NCI-H524 treated with DMSO at 0.1 percent for 48 hours (cell line): Measurements from ENCODE around the gene E2F1.
"Not testable (repeated sequence)": the region's sequence is repeated elsewhere in the genome, so short reads cannot be mapped to it uniquely, and the experiment has no call there.

Source experiments
- DNase-seq: peaks from one replicate; lab custom pipeline; 2025; lab: John Stamatoyannopoulos, UW

The E2F1 gene

GRCh38 chr20:33657704-33658095, 28.5 kb downstream of the E2F1 start:
- no peak for DNase-seq

- DNase-seq, result no peak
These were observed 29.1 kb downstream of the E2F1 start for GRCh38 chr20:33656783-33657703.

GRCh38 chr20:33656010-33656782, 30.0 kb downstream of the E2F1 start:
- DNase-seq, result no peak

DNA sequence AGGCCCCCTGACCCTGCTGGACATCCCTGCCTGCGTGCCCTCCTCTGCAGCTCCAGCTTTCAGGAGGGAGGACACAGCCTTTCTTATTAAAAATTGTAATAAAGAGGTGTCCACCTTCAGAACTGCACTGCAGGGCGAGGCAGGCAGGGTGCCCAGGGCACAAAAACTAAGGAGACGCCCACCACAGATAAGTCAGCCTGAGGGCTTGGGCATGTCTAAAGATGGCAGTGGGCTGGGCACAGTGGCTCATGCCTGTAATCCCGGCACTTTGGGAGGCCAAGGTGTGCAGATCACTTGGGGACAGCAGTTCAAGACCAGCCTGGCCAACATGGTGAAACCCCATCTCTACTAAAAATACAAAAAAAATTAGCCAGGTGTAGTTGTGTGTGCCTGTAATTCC, 31.0 kb downstream of the E2F1 start:
- no peak for DNase-seq

GRCh38 chr20:33654680-33655161, 31.5 kb downstream of the E2F1 start:
- no peak for DNase-seq

DNA sequence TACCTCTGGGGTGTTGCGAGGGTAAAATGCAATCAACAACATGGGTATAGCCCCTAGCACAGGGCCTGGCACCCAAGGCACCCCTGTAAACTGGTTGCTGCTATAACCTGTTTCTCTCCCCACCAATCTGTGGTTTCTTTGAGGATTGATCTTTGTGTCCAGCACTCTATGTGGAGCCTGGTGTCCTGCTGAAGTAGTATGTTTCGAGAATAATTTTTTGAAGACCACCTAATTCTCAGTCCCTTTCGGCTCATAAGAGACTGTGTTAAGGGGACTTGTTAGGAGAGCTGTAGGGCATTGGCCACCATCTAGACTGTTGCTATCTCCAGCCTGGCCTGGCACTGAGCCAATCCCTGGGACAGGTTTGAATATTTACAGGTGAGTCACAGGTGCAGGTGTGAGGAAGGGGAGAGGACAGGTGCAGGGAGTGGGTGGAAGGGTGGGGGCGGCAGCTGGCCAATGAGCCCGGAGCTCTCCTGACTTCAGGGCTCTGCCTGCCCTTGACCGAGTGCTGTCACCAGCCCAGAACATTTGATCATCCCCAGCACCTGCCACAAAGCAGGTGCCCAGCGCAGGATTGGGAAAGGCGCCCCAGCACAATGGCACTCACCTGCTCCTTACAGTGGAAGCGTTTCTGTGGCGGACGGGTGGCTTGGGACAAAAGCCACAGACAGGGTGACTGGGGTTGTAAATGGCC, 32.1 kb downstream of the E2F1 start:
- DNase-seq, result no peak

DNA sequence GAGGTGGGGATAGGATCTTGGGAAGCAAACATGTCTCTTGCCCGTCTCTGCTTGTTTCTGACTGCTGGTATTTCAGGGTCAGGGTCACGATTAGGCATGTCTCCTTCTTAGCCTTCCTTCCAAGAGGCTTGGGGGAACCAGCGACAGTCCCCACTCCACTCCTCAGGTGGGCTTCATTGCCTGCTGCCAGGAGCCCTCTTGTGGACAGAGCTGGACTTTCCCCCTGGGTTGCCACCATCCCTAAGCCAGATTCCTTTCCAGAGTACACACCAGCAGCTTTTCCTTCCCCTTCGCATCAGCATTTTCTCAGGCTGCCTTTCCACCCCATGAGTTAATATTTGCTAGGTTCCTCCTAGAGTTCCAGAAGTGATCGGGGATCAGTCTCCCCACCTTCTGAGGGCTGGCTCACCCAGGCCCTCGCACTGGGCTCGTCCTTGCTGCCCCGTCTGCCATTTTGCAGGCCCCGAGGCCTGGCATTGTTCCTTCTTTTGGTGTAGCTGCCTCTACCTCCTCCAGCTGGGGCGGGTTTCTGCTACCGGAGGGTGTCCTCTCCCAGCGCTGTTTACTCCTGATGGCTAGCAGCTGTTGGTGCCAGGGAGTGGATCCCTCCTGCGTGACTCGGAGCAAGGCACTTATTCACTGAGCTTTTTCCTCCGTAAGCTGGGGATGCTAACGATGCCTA, 32.8 kb downstream of the E2F1 start:
- peak; percentile 37 for DNase-seq

GRCh38 chr20:33651562-33652048, 34.6 kb downstream of the E2F1 start:
- no peak for DNase-seq

DNA sequence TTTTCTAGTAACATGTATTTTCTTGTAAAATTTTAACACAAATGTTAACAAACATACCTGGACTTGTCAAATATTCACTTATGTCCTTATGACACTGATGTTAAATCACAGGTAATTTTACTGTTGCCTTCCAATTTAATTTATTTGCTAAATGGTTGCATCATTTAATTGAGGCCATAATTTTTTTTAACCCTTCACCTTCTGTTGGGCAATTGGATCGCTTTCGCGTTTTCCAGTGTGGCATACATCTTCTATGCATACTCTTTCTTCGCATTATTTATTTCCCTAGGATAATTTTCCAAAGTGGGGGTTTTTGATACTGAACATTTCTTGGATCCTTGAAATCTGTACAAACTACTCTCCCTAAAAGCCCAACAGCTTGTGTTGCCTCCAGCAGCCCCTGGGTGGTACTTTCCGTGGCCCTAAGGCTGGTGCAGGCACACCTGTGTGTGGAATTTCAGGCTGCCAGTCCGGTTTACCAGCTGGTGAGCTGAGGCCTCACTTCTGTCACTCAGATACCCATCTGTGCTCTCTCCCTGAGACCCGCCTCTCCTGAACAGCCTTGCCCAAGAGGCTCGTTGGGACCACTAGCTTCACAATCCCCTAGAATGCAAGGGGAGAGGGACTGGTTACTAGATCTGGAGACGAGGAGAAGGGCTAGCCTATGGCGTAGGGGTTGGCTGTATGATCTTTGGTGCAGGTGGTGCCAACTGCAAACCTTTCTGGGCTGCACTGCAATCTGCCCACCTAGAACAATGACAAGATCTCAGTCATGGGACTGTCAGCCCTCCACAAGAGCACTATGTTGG, 35.2 kb downstream of the E2F1 start:
- DNase-seq, result peak; percentile 93

DNA sequence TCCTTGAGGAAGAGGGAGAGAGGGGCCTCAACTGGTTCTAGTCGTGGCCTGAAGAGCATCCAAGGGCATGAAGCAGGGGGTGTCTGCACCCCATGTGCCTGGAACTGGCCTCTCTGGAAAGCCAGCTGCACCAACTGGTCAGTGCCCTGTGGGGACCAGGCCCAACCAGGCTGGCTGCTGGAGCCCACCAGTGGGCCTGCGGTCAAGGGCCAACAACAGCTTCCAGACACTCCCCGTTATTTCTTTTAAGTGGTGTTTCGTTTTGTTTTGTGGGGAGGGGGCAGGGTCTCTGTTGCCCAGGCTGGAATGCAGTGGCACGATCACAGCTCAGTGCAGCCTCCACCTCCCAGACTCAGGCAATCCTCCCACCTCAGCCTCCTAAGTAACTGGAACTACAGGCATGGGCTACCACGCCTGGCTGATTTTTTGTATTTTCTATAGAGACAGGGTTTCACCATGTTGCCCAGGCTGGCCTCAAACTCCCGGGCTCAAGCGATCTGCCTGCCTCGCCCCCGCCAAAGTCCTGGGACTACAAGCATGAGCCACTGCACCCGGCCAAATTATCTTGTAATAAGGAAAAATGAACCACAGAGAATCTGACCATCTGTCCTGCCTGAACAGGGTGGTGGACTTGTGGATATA, 36.0 kb downstream of the E2F1 start:
- DNase-seq, result no peak

DNA sequence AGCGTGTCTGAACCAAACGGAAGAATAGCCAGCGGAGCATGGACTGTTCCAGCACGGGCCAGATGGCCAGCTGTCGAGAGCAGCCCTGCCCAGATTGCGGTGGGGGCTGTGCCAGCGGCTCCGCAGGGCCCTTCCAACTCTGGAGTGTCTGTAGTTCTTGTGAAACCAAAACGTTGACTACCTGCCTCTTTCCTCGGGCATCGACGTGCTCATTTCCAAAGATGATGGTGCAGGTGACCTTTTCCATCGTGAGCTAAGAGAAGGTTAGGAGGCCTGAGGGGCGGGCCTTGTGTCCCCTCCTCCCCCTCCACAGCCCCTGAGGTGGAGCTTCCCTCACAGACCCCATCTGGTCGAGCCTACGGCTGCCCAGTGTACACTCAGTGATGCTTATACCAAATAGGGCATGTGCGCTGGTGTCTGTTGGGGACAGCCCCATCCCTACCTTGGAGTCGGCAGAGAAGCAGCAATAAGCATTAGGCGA, 36.9 kb downstream of the E2F1 start:
- peak; percentile 89 for DNase-seq

- DNase-seq, result no peak
These were observed 37.7 kb downstream of the E2F1 start for GRCh38 chr20:33648396-33649004.

- no peak for DNase-seq
These were observed 38.4 kb downstream of the E2F1 start for GRCh38 chr20:33647603-33648395.

DNA sequence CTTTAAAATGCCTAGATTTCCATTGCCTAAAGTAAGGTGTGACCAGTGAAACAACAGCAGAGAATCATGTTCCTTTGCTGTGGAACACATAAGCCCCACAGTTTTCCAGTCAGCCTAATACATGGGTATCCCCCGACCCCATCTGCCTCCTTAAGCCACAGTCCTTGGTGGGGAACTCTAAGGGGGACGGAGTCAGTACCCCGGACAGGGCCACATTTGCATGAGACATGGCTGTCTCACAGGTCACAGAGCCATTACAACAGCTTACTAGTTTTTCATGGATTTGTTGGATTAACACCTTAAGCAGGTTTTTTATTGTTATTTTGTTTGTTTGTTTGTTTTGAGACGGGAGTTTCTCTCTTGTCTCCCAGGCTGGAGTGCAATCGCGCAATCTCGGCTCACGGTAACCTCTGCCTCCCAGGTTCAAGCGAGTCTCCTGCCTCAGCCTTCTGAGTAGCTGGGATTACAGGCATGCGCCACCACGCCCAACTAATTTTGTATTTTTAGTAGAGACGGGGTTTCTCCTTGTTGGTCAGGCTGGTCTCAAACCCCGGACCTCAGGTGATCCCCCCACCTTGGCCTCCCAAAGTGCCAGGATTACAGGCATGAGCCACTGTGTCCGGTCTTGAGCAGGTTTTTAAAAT, 39.1 kb downstream of the E2F1 start:
- DNase-seq, result not testable (repeated sequence)

GRCh38 chr20:33646191-33646590, 40.0 kb downstream of the E2F1 start:
- no peak for DNase-seq

- no peak for DNase-seq
These were observed 40.8 kb downstream of the E2F1 start for GRCh38 chr20:33645396-33645795.

- no peak for DNase-seq
These were observed 41.2 kb downstream of the E2F1 start for GRCh38 chr20:33645072-33645358.

DNA sequence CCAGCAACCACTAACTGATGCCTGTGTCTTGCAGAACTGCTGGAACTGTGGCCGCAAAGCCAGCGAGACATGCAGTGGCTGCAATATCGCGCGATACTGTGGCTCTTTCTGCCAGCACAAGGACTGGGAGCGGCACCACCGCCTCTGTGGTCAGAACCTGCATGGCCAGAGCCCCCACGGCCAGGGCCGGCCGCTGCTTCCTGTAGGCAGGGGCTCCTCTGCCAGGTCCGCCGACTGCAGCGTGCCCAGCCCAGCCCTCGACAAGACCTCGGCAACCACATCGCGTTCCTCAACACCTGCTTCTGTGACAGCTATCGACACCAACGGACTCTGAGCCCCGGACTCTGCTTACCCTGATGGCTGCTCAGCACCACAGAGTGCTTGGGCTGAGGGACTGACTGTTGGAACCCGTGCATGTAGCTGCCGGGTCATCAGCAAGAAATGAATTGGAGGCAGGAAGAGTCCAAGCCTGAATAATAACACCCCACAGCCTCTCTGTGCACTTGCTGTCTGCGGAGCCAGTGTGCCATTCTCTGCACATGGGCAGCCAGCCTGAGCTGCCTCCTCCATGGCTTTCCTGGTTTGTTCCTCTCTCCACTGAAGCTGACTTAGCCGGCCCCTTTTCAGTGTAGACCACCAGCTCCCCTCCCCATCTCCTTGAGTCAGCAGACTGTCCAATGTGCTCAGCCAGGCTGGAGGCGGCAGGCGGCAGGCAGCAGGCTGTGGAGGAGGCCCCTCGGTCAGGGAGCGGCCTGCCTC, 41.7 kb downstream of the E2F1 start:
- DNase-seq, result no peak
